ENCODE measurements around the gene TPCN1.

Gene TPCN1

DNA sequence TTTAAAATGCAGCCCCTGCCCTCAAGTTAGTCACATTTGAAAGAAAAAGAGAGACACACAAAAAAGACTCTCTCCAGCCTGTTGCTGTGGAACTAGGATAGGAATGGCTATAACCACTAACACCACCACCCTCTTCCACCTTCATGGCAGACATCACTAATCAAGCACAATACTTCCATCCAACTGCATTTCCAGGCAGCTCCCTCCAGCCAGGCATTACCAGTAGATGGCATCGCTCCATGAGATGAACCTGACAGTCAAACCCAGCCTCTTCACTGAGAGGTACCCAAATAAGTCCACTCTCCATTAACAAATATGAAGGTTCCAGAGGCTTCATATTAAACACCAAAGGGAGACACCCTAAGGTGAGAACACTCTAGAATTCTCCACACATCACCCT, 89.2 kb downstream of the TPCN1 start:
- H3K9ac ChIP-seq: no peak overlapping the region
- H3K36me3 ChIP-seq (ENCODE audit: insufficient read depth): no peaks in the 10 kb centered on the region
- no peak overlapping the region for H3K4me3 ChIP-seq (IDR thresholded peaks at IDR 0.05; ENCODE audit: insufficient read depth, low read depth, low read length)
- H3K27me3 ChIP-seq (ENCODE audit: insufficient read depth, low read depth): no peaks in the 10 kb centered on the region
- no peaks in the 10 kb centered on the region for H4K20me1 ChIP-seq (ENCODE audit: insufficient read depth)
- no peak overlapping the region for H2AFZ ChIP-seq (ENCODE audit: low read depth)
- H3K4me2 ChIP-seq: no peak overlapping the region
- no peaks in the 10 kb centered on the region for H3K4me1 ChIP-seq (ENCODE audit: low read depth, poor library complexity, severe bottlenecking)
- no peaks in the 10 kb centered on the region for H3K79me2 ChIP-seq (ENCODE audit: insufficient read depth, low read depth)
- no peak overlapping the region for H3K27ac ChIP-seq
- TF ChIP-seq, protein P1, sequence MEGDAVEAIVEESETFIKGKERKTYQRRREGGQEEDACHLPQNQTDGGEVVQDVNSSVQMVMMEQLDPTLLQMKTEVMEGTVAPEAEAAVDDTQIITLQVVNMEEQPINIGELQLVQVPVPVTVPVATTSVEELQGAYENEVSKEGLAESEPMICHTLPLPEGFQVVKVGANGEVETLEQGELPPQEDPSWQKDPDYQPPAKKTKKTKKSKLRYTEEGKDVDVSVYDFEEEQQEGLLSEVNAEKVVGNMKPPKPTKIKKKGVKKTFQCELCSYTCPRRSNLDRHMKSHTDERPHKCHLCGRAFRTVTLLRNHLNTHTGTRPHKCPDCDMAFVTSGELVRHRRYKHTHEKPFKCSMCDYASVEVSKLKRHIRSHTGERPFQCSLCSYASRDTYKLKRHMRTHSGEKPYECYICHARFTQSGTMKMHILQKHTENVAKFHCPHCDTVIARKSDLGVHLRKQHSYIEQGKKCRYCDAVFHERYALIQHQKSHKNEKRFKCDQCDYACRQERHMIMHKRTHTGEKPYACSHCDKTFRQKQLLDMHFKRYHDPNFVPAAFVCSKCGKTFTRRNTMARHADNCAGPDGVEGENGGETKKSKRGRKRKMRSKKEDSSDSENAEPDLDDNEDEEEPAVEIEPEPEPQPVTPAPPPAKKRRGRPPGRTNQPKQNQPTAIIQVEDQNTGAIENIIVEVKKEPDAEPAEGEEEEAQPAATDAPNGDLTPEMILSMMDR (conservative IDR thresholded peaks at IDR 0.05; ENCODE audit: low read depth, low read length): no peak

DNA sequence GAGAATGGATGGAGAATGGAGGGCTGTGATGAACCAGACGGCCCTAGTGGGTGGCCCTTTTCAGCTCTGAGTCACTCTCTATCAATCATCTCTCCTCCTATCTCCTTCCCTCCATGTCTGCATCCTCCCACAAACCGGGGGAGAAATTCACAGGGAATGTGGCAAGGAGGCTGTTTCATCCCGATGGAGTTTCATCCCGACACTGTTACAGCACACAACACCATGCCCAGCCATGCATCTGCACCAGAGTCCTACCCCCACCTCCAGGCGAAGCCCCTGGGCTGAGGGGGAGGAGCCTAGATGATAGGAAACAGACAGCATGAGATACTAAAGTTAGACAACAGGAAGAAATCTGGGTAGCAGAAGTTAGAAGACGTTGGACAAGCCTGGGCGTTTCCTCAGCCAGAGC, 92.9 kb downstream of the TPCN1 start:
- Histone ChIP-seq H3K36me3 (ENCODE audit: insufficient read depth) (no peaks in the 10 kb centered on the region), H3K4me3 (IDR thresholded peaks at IDR 0.05; ENCODE audit: insufficient read depth, low read depth, low read length) (no peak overlapping the region), H3K27ac (no peak overlapping the region), H3K79me2 (ENCODE audit: insufficient read depth, low read depth) (no peaks in the 10 kb centered on the region), H3K4me1 (ENCODE audit: low read depth, poor library complexity, severe bottlenecking) (no peaks in the 10 kb centered on the region), H3K9ac (no peak overlapping the region), H2AFZ (ENCODE audit: low read depth) (no peak overlapping the region), H3K4me2 (no peak overlapping the region), H3K27me3 (ENCODE audit: insufficient read depth, low read depth) (no peaks in the 10 kb centered on the region), H4K20me1 (ENCODE audit: insufficient read depth) (no peaks in the 10 kb centered on the region)
- TF ChIP-seq, protein P1 (conservative IDR thresholded peaks at IDR 0.05; ENCODE audit: low read depth, low read length): no peak

DNA sequence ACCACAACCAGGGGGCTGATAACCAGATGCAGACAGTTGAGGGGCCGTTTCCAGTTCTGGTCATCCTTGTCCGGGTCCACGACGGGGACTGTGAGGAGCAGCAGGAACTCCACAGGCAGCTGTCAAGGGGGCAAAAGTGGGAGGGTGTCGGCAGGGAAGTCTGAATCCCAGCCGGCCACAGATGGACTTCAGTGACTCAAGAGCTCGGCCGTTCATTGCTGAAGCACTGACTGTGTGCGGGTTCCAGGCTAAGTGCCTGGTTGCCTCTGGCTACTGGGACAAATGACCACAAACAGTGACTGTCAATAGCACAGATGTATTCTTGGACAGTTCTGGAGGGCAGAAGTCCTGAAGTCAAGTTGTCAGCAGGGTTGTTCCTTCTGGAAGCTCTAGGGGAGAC, 94.1 kb downstream of the TPCN1 start:
- no peak overlapping the region for H3K9ac ChIP-seq
- no peaks in the 10 kb centered on the region for H3K36me3 ChIP-seq (ENCODE audit: insufficient read depth)
- H3K27ac ChIP-seq: no peak overlapping the region

DNA sequence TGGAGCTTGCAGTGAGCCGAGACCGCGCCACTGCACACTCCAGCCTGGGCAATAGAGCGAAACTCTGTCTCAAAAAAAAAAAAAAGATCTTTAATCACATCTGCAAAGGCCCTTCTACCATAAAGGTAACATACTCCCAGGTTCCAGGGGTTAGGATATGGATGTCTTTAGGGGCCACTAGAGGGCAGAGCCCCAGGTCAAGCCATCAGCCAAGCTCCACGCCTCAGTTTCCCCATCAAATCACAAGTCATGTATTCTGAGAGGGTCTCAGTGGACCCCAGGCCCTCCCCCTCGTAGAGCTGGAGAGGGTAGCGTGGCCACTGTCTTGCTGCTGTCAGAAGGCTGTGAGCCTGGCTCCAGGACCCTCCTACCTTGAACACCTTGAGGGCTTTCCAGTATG, 94.9 kb downstream of the TPCN1 start:
- no peak overlapping the region for H3K9ac ChIP-seq
- no peaks in the 10 kb centered on the region for H3K27me3 ChIP-seq (ENCODE audit: insufficient read depth, low read depth)
- no peaks in the 10 kb centered on the region for H3K79me2 ChIP-seq (ENCODE audit: insufficient read depth, low read depth)
- no peak overlapping the region for H3K27ac ChIP-seq
- H3K4me2 ChIP-seq: no peak overlapping the region
- no peaks in the 10 kb centered on the region for H3K4me1 ChIP-seq (ENCODE audit: low read depth, poor library complexity, severe bottlenecking)
- H4K20me1 ChIP-seq (ENCODE audit: insufficient read depth): no peaks in the 10 kb centered on the region
- no peaks in the 10 kb centered on the region for H3K36me3 ChIP-seq (ENCODE audit: insufficient read depth)
- H3K4me3 ChIP-seq (IDR thresholded peaks at IDR 0.05; ENCODE audit: insufficient read depth, low read depth, low read length): no peak overlapping the region
- H2AFZ ChIP-seq (ENCODE audit: low read depth): no peak overlapping the region
- TF ChIP-seq, protein P1 (conservative IDR thresholded peaks at IDR 0.05; ENCODE audit: low read depth, low read length): no peak

More for the DNA sequence above, 94.1 kb downstream of the TPCN1 start:
- no peak overlapping the region for H2AFZ ChIP-seq (ENCODE audit: low read depth)
- no peaks in the 10 kb centered on the region for H4K20me1 ChIP-seq (ENCODE audit: insufficient read depth)
- no peak overlapping the region for H3K4me3 ChIP-seq (IDR thresholded peaks at IDR 0.05; ENCODE audit: insufficient read depth, low read depth, low read length)
- H3K4me1 ChIP-seq (ENCODE audit: low read depth, poor library complexity, severe bottlenecking): no peaks in the 10 kb centered on the region
- no peak overlapping the region for H3K4me2 ChIP-seq
- TF ChIP-seq, protein P1 (conservative IDR thresholded peaks at IDR 0.05; ENCODE audit: low read depth, low read length): no peak
- H3K27me3 ChIP-seq (ENCODE audit: insufficient read depth, low read depth): no peaks in the 10 kb centered on the region
- H3K79me2 ChIP-seq (ENCODE audit: insufficient read depth, low read depth): no peaks in the 10 kb centered on the region

Data from KMS-11 (cell line).